SU-DHL-6 (cell line): Measurements from ENCODE around the gene LRFN5.
"Not testable (repeated sequence)": the region's sequence is repeated elsewhere in the genome, so short reads cannot be mapped to it uniquely, and the experiment has no call there.

Experiments used
- H2AFZ ChIP-seq: fragments of 200-600 bp; sonication (generic); 2 replicates; pipeline ENCODE4 v1.6.1; 2014; ENCODE audit warnings: low read depth, mild to moderate bottlenecking, moderate library complexity, mixed read lengths, antibody characterized with exemption, low read length; ENCODE audit not compliant: severe bottlenecking
- H3F3A ChIP-seq: fragments of 200-600 bp; shearing (Covaris generic); 2 replicates; pipeline ENCODE4 v1.6.0; 2016; ENCODE audit warnings: antibody characterized with exemption, mild to moderate bottlenecking; ENCODE audit not compliant: insufficient read depth
- H3K27ac ChIP-seq: fragments of 200-600 bp; sonication (generic); 2 replicates; pipeline ENCODE4 v1.5.1; 2016; ENCODE audit warnings: low read depth, mild to moderate bottlenecking, low read length, moderate library complexity, mixed read lengths
- H3K27me3 ChIP-seq: fragments of 200-600 bp; sonication (generic), shearing (Covaris generic); 2 replicates; pipeline ENCODE4 v1.6.0; 2014; ENCODE audit warnings: mild to moderate bottlenecking, low read length
- H3K36me3 ChIP-seq: fragments of 200-600 bp; sonication (generic); 2 replicates; pipeline ENCODE4 v1.6.1; 2014; ENCODE audit warnings: mild to moderate bottlenecking, low read length, mixed read lengths
- H3K4me2 ChIP-seq: fragments of 300-600, 200-600 bp; shearing (Covaris generic), sonication (generic); 2 replicates; pipeline ENCODE4 v1.6.0; 2014; ENCODE audit warnings: low read length, low read depth, mild to moderate bottlenecking; ENCODE audit not compliant: poor library complexity, severe bottlenecking
- H3K4me3 ChIP-seq: fragments of 200-600 bp; sonication (generic); 2 replicates; pipeline ENCODE4 v1.5.1; 2014; ENCODE audit warnings: antibody characterized with exemption, low read length, mild to moderate bottlenecking, mixed read lengths; ENCODE audit not compliant: insufficient read depth, poor library complexity, severe bottlenecking
- H3K79me2 ChIP-seq: fragments of 200-600 bp; sonication (generic); 2 replicates; pipeline ENCODE4 v1.6.1; 2014; ENCODE audit warnings: mild to moderate bottlenecking, low read length, moderate library complexity; ENCODE audit not compliant: insufficient read depth
- H3K9ac ChIP-seq: fragments of 200-600 bp; sonication (generic); 2 replicates; pipeline ENCODE4 v1.7.0; 2014; ENCODE audit warnings: mild to moderate bottlenecking, low read length
- H3K9me2 ChIP-seq: fragments of 200-600 bp; sonication (generic); replicated peaks from 2 replicates; pipeline ENCODE4 v1.6.1; 2014; ENCODE audit warnings: low read length; ENCODE audit not compliant: insufficient read depth
- H3K9me3 ChIP-seq: fragments of 200-600 bp; sonication (generic); 2 replicates; pipeline ENCODE4 v1.6.1; 2014; ENCODE audit warnings: low read length, mixed read lengths; ENCODE audit not compliant: insufficient read depth
- H4K20me1 ChIP-seq: fragments of 200-600 bp; sonication (generic); 2 replicates; pipeline ENCODE4 v1.6.1; 2014; ENCODE audit warnings: low read depth, mild to moderate bottlenecking, antibody characterized with exemption, low read length, moderate library complexity, mixed read lengths
- EZH2phosphoT487 ChIP-seq: fragments of 200-600 bp; sonication (generic), shearing (Covaris generic); conservative IDR thresholded peaks from 2 replicates; pipeline ENCODE4 v1.6.1; 2018; ENCODE audit warnings: mild to moderate bottlenecking, antibody characterized with exemption, low read length, moderate library complexity, mixed read lengths
- TF ChIP-seq, protein P1 (sequence below): fragments of 200-600 bp; sonication (generic); IDR thresholded peaks from one replicate; pipeline ENCODE4 v1.5.1; 2017; ENCODE audit warnings: antibody characterized with exemption, mild to moderate bottlenecking, low read length, moderate library complexity; ENCODE audit not compliant: insufficient read depth, poor library complexity, severe bottlenecking

The LRFN5 gene

DNA sequence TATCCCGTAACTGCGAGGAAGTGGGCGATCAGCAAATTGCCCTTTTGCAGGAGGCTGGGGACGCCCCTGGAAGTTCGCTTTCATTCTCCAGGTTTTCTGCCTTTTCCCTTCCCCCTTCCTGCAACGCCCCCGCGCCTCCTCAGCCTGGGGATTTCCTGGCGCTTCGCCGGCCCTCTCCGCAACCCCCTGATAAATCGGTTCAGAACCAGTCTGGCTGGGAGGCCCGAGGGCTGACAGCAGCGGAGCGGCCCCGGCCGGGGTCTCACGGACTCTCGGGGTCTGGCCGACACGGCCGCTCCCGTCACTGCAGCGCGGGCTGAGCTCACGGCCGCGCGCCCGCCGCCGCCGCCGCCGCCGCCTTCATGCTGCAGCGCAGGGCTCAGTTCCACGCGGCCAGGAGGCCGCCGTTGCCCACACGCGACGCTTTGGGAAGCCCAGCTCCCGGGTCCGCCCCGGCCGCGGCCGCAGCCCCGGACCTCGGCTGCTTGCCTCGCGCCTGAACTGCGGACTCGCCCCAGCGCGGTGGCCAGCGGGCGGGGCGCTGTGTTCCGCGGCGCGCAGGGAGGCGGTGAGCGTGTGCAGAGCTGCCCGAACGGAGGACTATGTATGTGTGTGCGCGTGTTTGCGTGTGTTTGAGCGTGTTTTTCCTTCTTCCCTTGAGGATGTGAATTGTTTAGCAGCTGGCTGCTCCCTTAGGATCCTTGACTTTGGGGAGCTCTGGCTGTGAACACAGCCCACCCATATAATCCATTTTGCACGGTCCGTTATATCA, at the start of gene LRFN5:
LRFN5 (plus strand) TSS at position 345 of the 772 bp plus-strand sequence.
- Histone ChIP-seq H2AFZ (no peak within 1 kb of the TSS), H3K27me3 (no peaks in the 10 kb centered on the region), H3K9ac (no peak within 1 kb of the TSS)

GRCh38 chr14:41558490-41558889, 48.2 kb upstream of the LRFN5 start:
- no peak overlapping the region for H3K27ac ChIP-seq
- no peaks in the 10 kb centered on the region for H3K27me3 ChIP-seq
- no peaks in the 10 kb centered on the region for H3K9me3 ChIP-seq
- no peak overlapping the region for H3K4me3 ChIP-seq
- H4K20me1 ChIP-seq = no peaks in the 10 kb centered on the region
- no peak overlapping the region for H3K4me2 ChIP-seq
- H3K36me3 ChIP-seq = no peaks in the 10 kb centered on the region
- H3K9me2 ChIP-seq = no peaks in the 10 kb centered on the region
- H3K79me2 ChIP-seq = no peaks in the 10 kb centered on the region
- H2AFZ ChIP-seq = peak overlapping the region; percentile 59
- TF ChIP-seq, protein P1, sequence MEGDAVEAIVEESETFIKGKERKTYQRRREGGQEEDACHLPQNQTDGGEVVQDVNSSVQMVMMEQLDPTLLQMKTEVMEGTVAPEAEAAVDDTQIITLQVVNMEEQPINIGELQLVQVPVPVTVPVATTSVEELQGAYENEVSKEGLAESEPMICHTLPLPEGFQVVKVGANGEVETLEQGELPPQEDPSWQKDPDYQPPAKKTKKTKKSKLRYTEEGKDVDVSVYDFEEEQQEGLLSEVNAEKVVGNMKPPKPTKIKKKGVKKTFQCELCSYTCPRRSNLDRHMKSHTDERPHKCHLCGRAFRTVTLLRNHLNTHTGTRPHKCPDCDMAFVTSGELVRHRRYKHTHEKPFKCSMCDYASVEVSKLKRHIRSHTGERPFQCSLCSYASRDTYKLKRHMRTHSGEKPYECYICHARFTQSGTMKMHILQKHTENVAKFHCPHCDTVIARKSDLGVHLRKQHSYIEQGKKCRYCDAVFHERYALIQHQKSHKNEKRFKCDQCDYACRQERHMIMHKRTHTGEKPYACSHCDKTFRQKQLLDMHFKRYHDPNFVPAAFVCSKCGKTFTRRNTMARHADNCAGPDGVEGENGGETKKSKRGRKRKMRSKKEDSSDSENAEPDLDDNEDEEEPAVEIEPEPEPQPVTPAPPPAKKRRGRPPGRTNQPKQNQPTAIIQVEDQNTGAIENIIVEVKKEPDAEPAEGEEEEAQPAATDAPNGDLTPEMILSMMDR = no peak
- TF ChIP-seq EZH2phosphoT487 = no peak
- H3F3A ChIP-seq = no peaks in the 10 kb centered on the region
- no peak overlapping the region for H3K9ac ChIP-seq

More for the DNA sequence above, at the start of gene LRFN5:
- Histone ChIP-seq H3K36me3 (no peaks in the 10 kb centered on the region), H3K27ac (no peak within 1 kb of the TSS), H3F3A (no peaks in the 10 kb centered on the region), H3K4me2 (no peak within 1 kb of the TSS), H3K79me2 (no peaks in the 10 kb centered on the region), H3K9me2 (no peaks in the 10 kb centered on the region), H4K20me1 (no peaks in the 10 kb centered on the region), H3K9me3 (peaks cover 8% of the 10 kb centered on the region; the same call in 1 of the 2 replicates), H3K4me3 (no peak within 1 kb of the TSS)
- TF ChIP-seq, protein P1 = no peak
- no peak for TF ChIP-seq EZH2phosphoT487

DNA sequence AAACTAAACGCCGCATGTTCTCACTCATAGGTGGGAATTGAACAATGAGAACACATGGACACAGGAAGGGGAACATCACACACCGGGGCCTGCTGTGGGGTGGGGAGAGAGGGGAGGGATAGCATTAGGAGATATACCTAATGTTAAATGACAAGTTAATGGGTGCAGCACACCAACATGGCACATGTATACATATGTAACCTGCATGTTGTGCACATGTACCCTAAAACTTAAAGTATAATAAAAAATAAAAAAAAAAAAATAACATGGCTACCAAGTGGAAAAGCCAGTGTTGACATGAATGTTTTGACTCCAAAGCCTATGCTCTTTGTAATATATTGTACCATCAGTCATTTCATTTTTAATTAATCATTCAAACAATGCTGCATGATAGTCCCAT, 39.8 kb upstream of the LRFN5 start:
- H3K4me2 ChIP-seq, H3K27ac ChIP-seq: not testable (repeated sequence)

GRCh38 chr14:41568979-41569378, 37.7 kb upstream of the LRFN5 start:
- Histone ChIP-seq H3K27ac (no peak overlapping the region), H3K79me2 (no peaks in the 10 kb centered on the region), H2AFZ (no peak overlapping the region), H3F3A (no peaks in the 10 kb centered on the region), H3K36me3 (no peaks in the 10 kb centered on the region), H3K27me3 (no peaks in the 10 kb centered on the region), H3K4me2 (no peak overlapping the region), H3K9me2 (no peaks in the 10 kb centered on the region), H3K4me3 (no peak overlapping the region), H4K20me1 (no peaks in the 10 kb centered on the region), H3K9ac (no peak overlapping the region), H3K9me3 (no peaks in the 10 kb centered on the region)
- TF ChIP-seq, protein P1 = no peak
- TF ChIP-seq EZH2phosphoT487 = no peak

More for the DNA sequence above, 39.8 kb upstream of the LRFN5 start:
- H3K9ac ChIP-seq, H3K9me3 ChIP-seq, H4K20me1 ChIP-seq, H3K79me2 ChIP-seq, H3F3A ChIP-seq, H3K4me3 ChIP-seq, H3K9me2 ChIP-seq, H3K36me3 ChIP-seq, H2AFZ ChIP-seq, H3K27me3 ChIP-seq: not testable (repeated sequence)
